A549 (cell line): Measurements from ENCODE around the gene WIPF3. TPM values are rescaled to one million over a fixed set of nuclear protein-coding genes. Genes with fewer than 3 reads are reported as not detected.

ENCODE experiments used
- ATAC-seq, 2 experiments: fragments of 200-7000 bp in 1 of 2; fragments of >200 bp in 1 of 2; cut with Nextera tagmentation in 1 of 2; cut with Tn5 transposase in 1 of 2; 3 replicates each; pipeline versions ENCODE4 v1.8.0 to v1.9.1; 2018 to 2020; ENCODE audit warnings: mild to moderate bottlenecking in 1 of 2, moderate library complexity in 1 of 2
- CTCF ChIA-PET: fragments of 300-600 bp; sonication (Branson Sonifier 250); formaldehyde crosslinking; extraction: SDS; loops from one replicate; lab custom pipeline; 2021; ENCODE audit warnings: antibody characterized with exemption, inconsistent platforms; lab: Yijun Ruan, JAX
- POLR2A ChIA-PET: fragments of 350-600 bp; formaldehyde crosslinking; extraction: SDS; loops from one replicate; lab custom pipeline; 2021; ENCODE audit warnings: antibody characterized with exemption, inconsistent platforms; lab: Yijun Ruan, JAX
- DNase-seq, 2 experiments: peaks; one replicate each; pipeline versions ENCODE4 v3.0.0 to v3.0.0-alpha.2; 2011 to 2016; ENCODE audit warnings: low read depth in 1 of 2, low spot score in 1 of 2
- FAIRE-seq: peaks from 2 replicates; lab custom pipeline; 2011; peaks lifted over from hg19 to GRCh38; lab: Jason Lieb, UNC
- H3K27ac ChIP-seq, 2 experiments: fragments of >200 bp; sonication (Bioruptor Twin); formaldehyde crosslinking; 3 replicates each; pipeline ENCODE4 v1.5.1; 2016 to 2017
- H3K4me1 ChIP-seq: fragments of >200 bp; sonication (Bioruptor Twin); formaldehyde crosslinking; 3 replicates; pipeline ENCODE4 v1.6.1; 2016
- H3K4me2 ChIP-seq: fragments of >200 bp; sonication (Bioruptor Twin); formaldehyde crosslinking; 3 replicates; pipeline ENCODE4 v1.6.1; 2016
- H3K4me3 ChIP-seq: fragments of >200 bp; sonication (Bioruptor Twin); formaldehyde crosslinking; 3 replicates; pipeline ENCODE4 v1.5.1; 2016
- H3K9me3 ChIP-seq: fragments of >200 bp; sonication (Bioruptor Twin); formaldehyde crosslinking; 3 replicates; pipeline ENCODE4 v1.6.1; 2016
- ATOH8 ChIP-seq: fragments of 250-450 bp; sonication (Bioruptor Pico); IDR thresholded peaks from 2 replicates; pipeline ENCODE4 v1.5.0; 2020; ENCODE audit warnings: low read depth, mild to moderate bottlenecking, moderate library complexity
- BHLHE40 ChIP-seq: IDR thresholded peaks from 2 replicates; pipeline ENCODE4 v1.6.1; 2012; ENCODE audit warnings: low read depth, low read length, inconsistent platforms
- CBX2 ChIP-seq: fragments of 200-600 bp; sonication (generic); IDR thresholded peaks from 2 replicates; pipeline ENCODE4 v1.6.1; 2016; ENCODE audit warnings: low read depth, mild to moderate bottlenecking, borderline replicate concordance
- CBX8 ChIP-seq: fragments of 200-600 bp; sonication (generic); IDR thresholded peaks from 2 replicates; pipeline ENCODE4 v1.6.1; 2016
- CEBPB ChIP-seq, 2 experiments: fragments of >200 bp in 1 of 2; sonication (Bioruptor Twin) in 1 of 2; formaldehyde crosslinking in 1 of 2; IDR thresholded peaks; 2 replicates each; pipeline ENCODE4 v1.6.1; 2012 to 2016
- E2F6 ChIP-seq: IDR thresholded peaks from 2 replicates; pipeline ENCODE4 v1.6.1; 2012; ENCODE audit warnings: low read depth, borderline replicate concordance
- EHMT2 ChIP-seq: fragments of 200-600 bp; sonication (generic); IDR thresholded peaks from 2 replicates; pipeline ENCODE4 v1.6.1; 2016; ENCODE audit warnings: antibody characterized with exemption, low read depth, mild to moderate bottlenecking, moderate library complexity
- FOSB ChIP-seq: fragments of 250-450 bp; sonication (Bioruptor Pico); IDR thresholded peaks from 2 replicates; pipeline ENCODE4 v1.5.0; 2020; ENCODE audit warnings: mild to moderate bottlenecking, moderate library complexity
- GATA3 ChIP-seq: IDR thresholded peaks from 2 replicates; pipeline ENCODE4 v1.6.1; 2012; ENCODE audit warnings: borderline replicate concordance
- HES2 ChIP-seq: fragments of >200 bp; sonication (Bioruptor Twin); formaldehyde crosslinking; IDR thresholded peaks from 2 replicates; pipeline ENCODE4 v1.6.1; 2016
- HOXB5 ChIP-seq: fragments of 250-450 bp; sonication (Bioruptor Pico); IDR thresholded peaks from 2 replicates; pipeline ENCODE4 v1.5.0; 2020; ENCODE audit warnings: mild to moderate bottlenecking, moderate library complexity
- JUNB ChIP-seq: fragments of >200 bp; sonication (Bioruptor Twin); formaldehyde crosslinking; IDR thresholded peaks from 2 replicates; pipeline ENCODE4 v1.6.1; 2016
- KDM1A ChIP-seq: fragments of 200-600 bp; sonication (generic); IDR thresholded peaks from 2 replicates; pipeline ENCODE4 v1.6.1; 2016; ENCODE audit warnings: low read depth, mild to moderate bottlenecking
- MAFK ChIP-seq: fragments of 450-650 bp; IDR thresholded peaks from 2 replicates; pipeline ENCODE4 v1.6.1; 2014; ENCODE audit not compliant: partially characterized antibody
- MAZ ChIP-seq: fragments of 150-350 bp; IDR thresholded peaks from 2 replicates; pipeline ENCODE4 v1.6.1; 2014; ENCODE audit warnings: antibody characterized with exemption, low read depth, low read length, borderline replicate concordance
- NFE2L2 ChIP-seq: fragments of 150-350 bp; conservative IDR thresholded peaks from 2 replicates; pipeline ENCODE4 v1.6.1; 2014; ENCODE audit warnings: low read length
- NPAS2 ChIP-seq: fragments of 250-450 bp; sonication (Bioruptor Pico); IDR thresholded peaks from 2 replicates; pipeline ENCODE4 v1.8.0; 2022; ENCODE audit warnings: mild to moderate bottlenecking, moderate library complexity, borderline replicate concordance
- NR3C1 ChIP-seq: fragments of >200 bp; sonication (Bioruptor Twin); formaldehyde crosslinking; IDR thresholded peaks from 3 replicates; pipeline ENCODE4 v1.6.1; 2017
- RAD21 ChIP-seq, 2 experiments: fragments of >200 bp in 1 of 2; sonication (Bioruptor Twin) in 1 of 2; formaldehyde crosslinking in 1 of 2; IDR thresholded peaks in 1 of 2; conservative IDR thresholded peaks in 1 of 2; 2 replicates in 1 of 2; 3 replicates in 1 of 2; pipeline ENCODE4 v1.6.1; 2012 to 2018; ENCODE audit warnings: inconsistent platforms in 1 of 2
- RFX5 ChIP-seq: fragments of 450-650 bp; IDR thresholded peaks from 2 replicates; pipeline ENCODE4 v1.7.1; 2014; ENCODE audit warnings: antibody characterized with exemption, mild to moderate bottlenecking, moderate library complexity
- SREBF2 ChIP-seq: fragments of 450-650 bp; IDR thresholded peaks from 2 replicates; pipeline ENCODE4 v1.6.1; 2014; ENCODE audit warnings: mild to moderate bottlenecking, moderate library complexity
- USF2 ChIP-seq: fragments of 450-650 bp; IDR thresholded peaks from 2 replicates; pipeline ENCODE4 v1.6.1; 2014; ENCODE audit warnings: antibody characterized with exemption
- ZC3H11A ChIP-seq: fragments of 450-650 bp; IDR thresholded peaks from 2 replicates; pipeline ENCODE4 v1.6.1; 2014; ENCODE audit warnings: antibody characterized with exemption, mild to moderate bottlenecking
- ZNF302 ChIP-seq: fragments of 250-450 bp; sonication (Bioruptor Pico); IDR thresholded peaks from 2 replicates; pipeline ENCODE4 v1.9.0; 2021; ENCODE audit warnings: inconsistent platforms, mild to moderate bottlenecking, moderate library complexity
- ZSCAN20 ChIP-seq: fragments of 250-450 bp; sonication (Bioruptor Pico); IDR thresholded peaks from 2 replicates; pipeline ENCODE4 v1.8.0; 2022; ENCODE audit warnings: mild to moderate bottlenecking, moderate library complexity
- WGBS: methylation state at CpG from one replicate; pipeline ENCODE4 v1.1.6; 2017; ENCODE audit errors: missing lambda C conversion rate; 5-methylcytosine and 5-hydroxymethylcytosine counted together
- polyA plus RNA-seq, 4 experiments: library from polyadenylated mRNA; depleted of rRNA in 3 of 4; stranded (reverse); fragments of >200 nt; fragmentation: RNase III in 1 of 4; extraction: RNeasy Plus Mini Kit Qiagen cat#74134 plus additional on column Dnase treatment in 1 of 4; gene quantifications; 2 replicates in 3 of 4; 3 replicates in 1 of 4; pipeline ENCODE4 v1.2.3, GENCODE V29; 2011 to 2017

The WIPF3 gene
- polyA plus RNA-seq, 2 of the 4 experiments (the other 2 are of a cell fraction), result 0.10 to 0.30 TPM

- peak; percentile 22 to 25; a peak in 1 of 4 replicates for TF ChIP-seq CEBPB (IDR thresholded peaks at IDR 0.05)
- TF ChIP-seq E2F6, result no peak
- TF ChIP-seq BHLHE40, result no peak
- no peak for TF ChIP-seq MAZ
- TF ChIP-seq ZNF302, result no peak
- no peak for TF ChIP-seq HES2
- TF ChIP-seq ZSCAN20 (CRISPR knock-in tag), result no peak
- ATAC-seq (no peak), FAIRE-seq (no peak), DNase-seq (no peak)
- no peak overlapping the region for H3K4me2 ChIP-seq
- H3K27ac ChIP-seq, result no peak overlapping the region
- H3K4me3 ChIP-seq, result no peak overlapping the region
- POLR2A ChIA-PET, result no interaction called here
- CTCF ChIA-PET, result interaction anchor here (0.8 to 1.2 kb wide), 4 partner anchors 13 to 209 kb away, joined by 3 to 4 read pairs (median 4); no protein-coding TSS in a partner anchor
- H3K9me3 ChIP-seq, result no peaks in the 10 kb centered on the region
- 69% methylated on average over 1 of the region's 1 CpG for WGBS
- no peaks in the 10 kb centered on the region for H3K4me1 ChIP-seq
Measured at GRCh38 chr7:29852457-29852856, 46.1 kb downstream of the WIPF3 start.

GRCh38 chr7:29853072-29853471, 46.8 kb downstream of the WIPF3 start:
- ATAC-seq (0 out of 6 replicates have a peak, but pooled peaks of 1 of the 2 experiments have one; percentile 49), DNase-seq (no peak), FAIRE-seq (no peak)
- no peak for TF ChIP-seq BHLHE40
- no peak for TF ChIP-seq KDM1A
- TF ChIP-seq SREBF2, result no peak
- no peak for TF ChIP-seq NPAS2 (CRISPR knock-in tag)
- Histone ChIP-seq H3K9me3 (no peaks in the 10 kb centered on the region), H3K4me2 (no peak overlapping the region), H3K4me1 (no peaks in the 10 kb centered on the region), H3K4me3 (no peak overlapping the region), H3K27ac (no peak overlapping the region)
- POLR2A ChIA-PET, result no interaction called here
- CTCF ChIA-PET, result interaction anchor here (0.8 kb wide), 1 partner anchor 11 kb away, joined by 3 read pairs; no protein-coding TSS in a partner anchor
- WGBS, result 20% methylated on average over 2 of the region's 2 CpGs

- CTCF ChIA-PET, result interaction anchor here (0.8 to 1.0 kb wide), 2 partner anchors 12 to 18 kb away, joined by 3 read pairs; no protein-coding TSS in a partner anchor
- 58% methylated on average over 9 of the region's 9 CpGs for WGBS
- Histone ChIP-seq H3K4me1 (no peaks in the 10 kb centered on the region), H3K9me3 (no peaks in the 10 kb centered on the region), H3K4me3 (no peak overlapping the region), H3K27ac (no peak overlapping the region), H3K4me2 (no peak overlapping the region)
- ATAC-seq, result no peak
- no peak for FAIRE-seq
- DNase-seq, result no peak
- TF ChIP-seq NFE2L2 (no peak), GATA3 (no peak), NR3C1 (no peak), CEBPB (IDR thresholded peaks at IDR 0.05) (no peak), MAFK (no peak), CBX2 (no peak), ZC3H11A (no peak), CBX8 (no peak), USF2 (no peak), ATOH8 (no peak), EHMT2 (no peak), JUNB (no peak), RFX5 (no peak), HOXB5 (CRISPR knock-in tag) (no peak), FOSB (CRISPR knock-in tag) (no peak), RAD21 (conservative IDR thresholded peaks at IDR 0.05 in 1 of 2, IDR thresholded peaks at IDR 0.05 in 1 of 2) (no peak)
- POLR2A ChIA-PET, result no interaction called here
Measured at GRCh38 chr7:29853789-29854188, 47.5 kb downstream of the WIPF3 start.
